GM18861 (cell line): ENCODE measurements around the gene C17orf75.
"Not testable (repeated sequence)": the region's sequence is repeated elsewhere in the genome, so short reads cannot be mapped to it uniquely, and the experiment has no call there.

Source experiments
- ATAC-seq: cut with Tn5 transposase; IDR thresholded peaks from one replicate; pipeline ENCODE4 v1.9.1; 2021; ENCODE audit not compliant: unreplicated experiment

The C17orf75 gene, protein sequence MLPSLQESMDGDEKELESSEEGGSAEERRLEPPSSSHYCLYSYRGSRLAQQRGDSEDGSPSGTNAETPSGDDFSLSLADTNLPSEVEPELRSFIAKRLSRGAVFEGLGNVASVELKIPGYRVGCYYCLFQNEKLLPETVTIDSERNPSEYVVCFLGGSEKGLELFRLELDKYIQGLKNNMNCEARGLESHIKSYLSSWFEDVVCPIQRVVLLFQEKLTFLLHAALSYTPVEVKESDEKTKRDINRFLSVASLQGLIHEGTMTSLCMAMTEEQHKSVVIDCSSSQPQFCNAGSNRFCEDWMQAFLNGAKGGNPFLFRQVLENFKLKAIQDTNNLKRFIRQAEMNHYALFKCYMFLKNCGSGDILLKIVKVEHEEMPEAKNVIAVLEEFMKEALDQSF

GRCh38 chr17:32341857-32342602, at the start of gene C17orf75:
C17orf75 (minus strand) TSS chr17:32342173; CDS start chr17:32342139, 34 bp downstream.
- peak; percentile 66 for ATAC-seq

DNA sequence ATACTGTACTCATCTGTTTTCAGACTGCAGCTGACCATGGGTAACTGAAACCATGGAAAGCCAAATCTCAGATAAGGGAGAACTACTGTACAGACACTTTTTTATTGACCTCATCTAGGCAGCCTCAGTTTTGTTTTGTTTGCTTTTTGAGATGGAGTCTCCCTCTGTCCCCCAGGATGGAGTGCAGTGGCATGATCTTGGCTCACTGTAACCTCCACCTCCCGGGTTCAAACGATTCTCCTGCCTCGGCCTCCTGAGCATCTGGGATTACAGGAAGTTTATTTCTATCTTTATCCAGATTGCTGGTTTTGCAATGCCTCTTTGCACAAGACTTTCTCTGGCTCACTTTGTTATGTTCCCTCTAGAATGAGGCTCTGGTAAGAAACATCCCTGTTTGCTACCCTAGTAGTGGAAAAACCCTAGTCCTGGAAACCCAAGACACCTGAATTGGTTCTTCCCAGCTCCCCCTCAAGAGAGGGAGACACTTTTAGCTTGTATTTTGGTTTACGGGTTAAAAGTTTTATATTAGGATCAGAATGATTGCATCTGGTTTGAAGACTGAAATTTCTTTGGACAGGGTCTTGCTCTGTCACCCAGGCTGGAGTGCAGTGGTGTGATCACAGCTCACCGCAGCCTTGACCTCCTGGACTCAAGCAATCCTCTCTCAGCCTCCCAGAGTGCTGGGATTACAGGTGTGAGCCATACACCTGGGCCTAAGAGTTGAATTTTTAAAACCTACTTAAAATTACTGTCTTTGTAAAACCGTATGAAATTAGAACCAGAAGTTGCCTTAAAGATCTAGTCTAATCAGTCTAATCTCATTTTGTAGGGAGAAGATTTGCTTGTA, 46.9 kb upstream of the C17orf75 start:
- ATAC-seq: no peak

DNA sequence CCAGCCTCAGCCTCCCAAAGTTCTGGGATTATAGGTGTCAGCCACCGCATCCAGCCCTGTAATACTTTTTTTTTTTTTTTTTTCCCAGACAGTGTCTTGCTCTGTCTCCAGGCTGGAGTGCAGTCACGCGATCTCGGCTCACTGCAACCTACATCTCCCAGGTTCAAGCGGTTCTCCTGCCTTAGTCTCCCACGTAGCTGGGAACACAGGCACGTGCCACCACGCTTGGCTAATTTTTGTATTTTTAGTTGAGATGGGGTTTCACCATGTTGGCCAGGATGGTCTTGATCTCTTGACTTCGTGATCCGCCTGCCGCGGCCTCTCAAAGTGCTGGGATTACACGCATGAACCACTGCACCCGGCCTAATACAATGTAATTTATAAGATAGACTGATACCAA, 46.2 kb upstream of the C17orf75 start:
- not testable (repeated sequence) for ATAC-seq

DNA sequence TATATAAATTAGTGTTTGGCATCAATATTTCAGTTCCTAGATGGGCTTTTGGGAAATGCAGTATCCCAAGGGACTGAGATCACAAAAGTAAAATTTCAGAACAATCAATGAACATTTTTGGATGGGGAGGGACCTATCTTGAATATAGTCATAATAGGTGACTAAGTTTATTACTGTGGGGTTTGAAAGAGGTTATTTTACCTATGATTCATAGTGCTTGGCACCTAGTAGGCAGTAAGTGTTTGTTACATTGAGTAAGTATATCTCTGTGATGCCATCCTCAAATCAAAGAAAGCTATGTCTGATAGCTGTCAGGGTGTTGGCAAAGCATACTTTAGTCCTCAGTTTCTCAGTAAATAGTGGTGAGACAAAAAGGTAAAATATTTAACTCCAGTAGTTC, 44.9 kb upstream of the C17orf75 start:
- ATAC-seq: no peak

DNA sequence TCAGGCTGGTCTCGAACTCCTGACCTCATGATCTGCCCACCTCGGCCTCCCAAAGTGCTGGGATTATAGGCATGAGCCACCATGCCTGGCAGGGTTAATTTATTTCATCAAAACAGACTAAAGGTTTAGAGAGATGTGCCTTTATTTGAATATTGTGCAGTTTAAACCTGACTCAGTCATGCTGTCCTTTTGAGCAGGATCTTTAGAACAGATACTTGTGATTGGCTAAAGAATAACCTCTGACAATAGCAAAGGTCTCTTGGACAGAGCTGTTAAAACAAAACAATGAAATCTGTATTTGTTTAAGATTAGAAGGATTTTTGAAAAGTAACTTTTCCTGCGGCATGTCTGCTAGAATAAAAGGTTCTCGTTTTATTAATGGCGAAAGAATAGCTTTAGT, 44.0 kb upstream of the C17orf75 start:
- no peak for ATAC-seq

GRCh38 chr17:32385121-32385520, 43.1 kb upstream of the C17orf75 start:
- ATAC-seq: no peak

GRCh38 chr17:32383926-32384434, 42.0 kb upstream of the C17orf75 start:
- no peak for ATAC-seq

DNA sequence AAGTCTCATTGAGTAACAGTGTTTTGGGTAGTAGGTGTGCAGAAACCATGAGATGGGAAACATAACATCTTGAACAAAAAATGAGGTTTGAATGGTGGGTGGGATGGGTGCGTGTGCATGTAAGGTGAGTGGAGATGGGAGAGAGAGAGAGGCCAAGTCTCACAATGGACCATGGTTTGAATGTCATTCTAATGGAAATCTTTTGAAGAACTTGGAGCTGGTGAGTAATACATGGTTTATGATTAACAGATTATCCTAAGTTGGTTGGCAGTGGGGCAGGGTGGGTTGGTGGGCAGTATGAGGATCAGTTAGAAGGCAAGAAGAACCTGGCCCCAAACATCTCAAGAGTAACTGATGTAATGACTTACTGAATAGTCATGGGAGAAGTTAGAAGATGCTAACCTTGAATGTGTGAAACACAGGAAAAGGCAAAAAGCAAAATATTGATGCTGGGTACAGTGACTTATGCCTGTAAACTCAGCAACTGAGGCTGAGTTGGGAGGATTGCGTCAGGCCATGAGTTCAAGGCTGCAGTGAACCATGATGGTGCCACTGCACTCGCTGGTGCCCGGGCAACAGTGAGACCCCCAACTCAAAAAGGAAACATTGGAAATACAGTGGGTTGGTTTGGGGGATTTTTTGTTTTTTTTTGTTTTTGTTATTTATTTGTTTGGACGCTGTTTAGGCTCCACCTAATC, 40.7 kb upstream of the C17orf75 start:
- no peak for ATAC-seq

DNA sequence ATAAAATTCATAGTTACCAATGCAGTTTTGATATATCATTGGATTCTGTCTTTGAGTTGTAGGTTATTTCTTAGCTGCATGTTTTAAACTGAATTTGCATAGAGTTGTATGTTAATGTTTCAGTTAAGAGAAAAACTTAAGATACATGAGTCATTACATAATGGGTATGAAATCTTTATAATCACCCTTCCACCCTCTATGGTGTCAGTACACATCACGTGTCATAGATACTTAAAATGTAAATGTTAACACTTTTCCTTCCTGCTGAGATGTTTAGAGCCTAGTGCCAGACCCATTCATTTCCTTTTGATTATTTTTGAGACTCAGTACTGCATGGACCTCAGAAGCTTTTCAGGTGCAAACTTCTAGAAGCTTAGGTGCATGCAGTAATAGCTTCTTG, 28.5 kb upstream of the C17orf75 start:
- no peak for ATAC-seq

GRCh38 chr17:32361270-32361669, 19.3 kb upstream of the C17orf75 start:
- ATAC-seq: no peak

- ATAC-seq: no peak
Observed at GRCh38 chr17:32357615-32358014, 15.6 kb upstream of the C17orf75 start.

- ATAC-seq: no peak
Observed at GRCh38 chr17:32356750-32357149, 14.8 kb upstream of the C17orf75 start.

DNA sequence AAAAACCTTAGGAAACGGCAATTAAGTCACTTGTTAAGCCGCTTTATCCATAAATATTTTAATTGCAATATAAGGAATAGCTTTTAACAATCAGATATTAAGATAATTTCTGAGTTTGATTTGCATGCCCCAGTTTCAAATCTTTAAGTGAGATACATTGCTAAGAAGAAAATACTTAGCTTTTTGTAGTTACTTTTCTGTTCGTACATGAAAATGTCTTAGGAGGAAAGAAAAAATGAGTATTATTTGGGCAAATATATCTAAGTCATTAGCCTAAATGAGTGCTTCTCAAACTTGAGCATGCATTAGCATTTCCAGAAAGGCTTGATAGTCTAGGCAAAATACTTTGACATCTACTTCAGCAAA, 14.4 kb upstream of the C17orf75 start:
- ATAC-seq: no peak

DNA sequence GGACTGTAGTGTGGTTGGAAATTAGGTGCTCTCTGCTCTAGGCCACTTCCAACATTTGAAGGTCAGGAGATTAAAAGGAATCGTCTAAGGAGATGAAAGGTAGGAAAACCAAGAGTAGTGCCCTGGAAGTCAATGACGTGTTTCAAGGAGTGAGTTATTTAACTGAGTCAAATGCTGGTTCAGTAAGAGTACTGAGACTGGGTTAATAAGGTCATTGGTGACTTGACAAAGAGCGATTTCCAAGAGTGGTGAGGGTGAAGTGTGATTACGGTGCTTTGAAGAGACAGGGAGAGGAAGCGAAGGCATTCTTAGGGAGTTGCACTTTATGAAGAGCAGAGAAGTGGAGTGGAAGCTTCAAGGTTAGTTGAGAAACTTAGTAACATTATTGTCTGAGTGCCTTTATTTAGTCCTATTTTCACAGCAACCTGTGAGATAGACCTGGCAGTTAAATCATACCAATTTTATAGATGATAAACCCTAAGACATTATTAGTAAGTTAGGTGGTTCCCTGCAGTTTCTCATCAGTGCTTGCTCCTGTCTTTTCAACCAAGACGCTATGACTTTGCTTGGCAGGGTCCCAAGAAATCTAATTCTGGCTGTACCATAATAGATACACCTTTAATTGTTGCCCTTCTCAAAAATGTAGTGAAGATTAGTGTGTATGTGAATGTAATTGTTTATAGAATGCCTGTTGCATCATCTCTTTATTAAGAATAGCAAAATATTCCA, 13.8 kb upstream of the C17orf75 start:
- no peak for ATAC-seq

- not testable (repeated sequence) for ATAC-seq
Observed at GRCh38 chr17:32352734-32353133, 10.8 kb upstream of the C17orf75 start.

GRCh38 chr17:32350666-32351418, 8.9 kb upstream of the C17orf75 start:
- peak; percentile 12 for ATAC-seq

DNA sequence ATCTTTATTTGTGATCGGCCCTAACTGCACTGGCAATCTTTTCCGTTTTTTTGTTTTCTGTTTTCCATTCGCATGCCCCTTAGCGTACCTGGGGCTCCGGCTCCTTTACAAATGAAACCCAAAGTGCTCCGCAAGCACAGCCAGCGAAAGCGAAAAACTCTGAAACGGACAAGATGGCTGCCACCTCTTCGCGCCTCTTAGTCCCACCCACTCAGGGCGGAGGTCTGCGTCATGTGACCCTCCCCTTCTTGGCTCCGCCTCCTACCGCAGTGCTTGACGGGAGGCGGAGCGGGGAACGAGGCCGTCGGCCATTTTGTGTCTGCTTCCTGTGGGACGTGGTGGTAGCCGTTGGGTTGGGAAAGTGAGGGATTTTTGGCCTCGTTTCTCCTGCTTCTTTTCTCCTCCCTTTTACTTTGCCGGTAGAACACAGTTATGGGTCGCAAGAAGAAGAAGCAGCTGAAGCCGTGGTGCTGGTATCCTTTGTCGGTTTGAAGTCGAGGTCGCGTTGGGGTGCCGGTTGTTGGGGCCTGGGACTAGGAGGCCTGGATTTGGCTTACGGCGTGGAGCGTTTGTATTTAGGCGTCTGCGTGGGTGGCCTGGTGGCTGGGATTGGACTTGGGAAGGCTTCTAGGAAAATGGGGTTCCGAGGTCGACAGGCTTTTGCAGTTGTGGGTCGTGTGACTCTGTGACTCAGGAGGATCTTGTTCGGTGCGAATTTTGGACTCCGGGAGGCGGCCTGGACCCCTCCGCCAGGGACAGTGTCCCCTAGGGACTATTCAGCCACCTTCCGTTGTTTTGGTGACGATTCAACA, 8.1 kb upstream of the C17orf75 start, which contains the start of gene ZNF207:
Gene ZNF207 (plus strand): TSS at position 304 of the 812 bp plus-strand sequence. CDS start 129 bp downstream, at position 433.
- ATAC-seq: peak; percentile 84

GRCh38 chr17:32349503-32349853, 7.5 kb upstream of the C17orf75 start:
- peak; percentile 9 for ATAC-seq
